CD4-positive, alpha-beta T cell treated with Interleukin-17A for 1 hour (primary cell): Measurements from ENCODE around the gene RCL1.
"Not testable (repeated sequence)": the region's sequence is repeated elsewhere in the genome, so short reads cannot be mapped to it uniquely, and the experiment has no call there.

Source experiments
- DNase-seq: peaks from one replicate; pipeline ENCODE4 v3.0.0-alpha.2; 2020

RCL1 gene, protein sequence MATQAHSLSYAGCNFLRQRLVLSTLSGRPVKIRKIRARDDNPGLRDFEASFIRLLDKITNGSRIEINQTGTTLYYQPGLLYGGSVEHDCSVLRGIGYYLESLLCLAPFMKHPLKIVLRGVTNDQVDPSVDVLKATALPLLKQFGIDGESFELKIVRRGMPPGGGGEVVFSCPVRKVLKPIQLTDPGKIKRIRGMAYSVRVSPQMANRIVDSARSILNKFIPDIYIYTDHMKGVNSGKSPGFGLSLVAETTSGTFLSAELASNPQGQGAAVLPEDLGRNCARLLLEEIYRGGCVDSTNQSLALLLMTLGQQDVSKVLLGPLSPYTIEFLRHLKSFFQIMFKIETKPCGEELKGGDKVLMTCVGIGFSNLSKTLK

GRCh38 chr9:4792572-4793458 lies at the start of gene RCL1:
TSS of gene RCL1 (plus strand) at chr9:4792944. CDS start at chr9:4793092, 148 bp downstream.
- DNase-seq: peak; percentile 95

DNA sequence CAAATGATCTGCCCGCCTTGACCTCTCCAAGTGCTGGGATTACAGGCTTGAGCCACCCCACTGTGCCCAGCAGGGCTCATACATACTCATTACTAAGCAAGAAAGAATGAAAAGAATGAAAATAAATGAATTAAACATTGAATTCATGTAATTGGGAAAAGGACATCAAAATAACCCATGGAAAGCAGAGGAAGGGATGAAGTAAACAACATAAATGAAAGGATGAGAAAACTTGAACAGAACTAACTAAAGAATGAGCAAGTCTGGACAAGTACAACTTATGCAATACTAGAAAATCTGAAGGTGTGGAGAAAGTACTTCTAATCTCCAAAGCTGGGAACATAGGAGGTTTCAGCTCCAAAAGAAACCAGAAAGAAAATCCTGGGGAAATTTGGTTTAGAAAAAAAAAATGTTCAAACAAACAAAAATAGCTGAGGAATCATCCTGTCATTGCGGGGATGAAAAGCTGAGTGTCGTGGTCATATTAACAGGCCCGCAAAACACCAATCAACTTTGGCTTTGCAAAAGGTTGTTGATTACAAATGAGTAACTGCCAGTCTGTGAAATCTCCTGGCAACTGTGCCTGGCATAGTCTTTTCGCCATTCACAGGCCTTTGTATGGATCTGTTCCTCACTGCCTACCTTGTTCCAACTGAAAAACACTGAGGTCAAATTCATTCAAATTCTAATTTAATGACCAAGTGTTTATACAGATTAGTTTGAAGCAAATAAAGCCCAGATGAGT lies 49.4 kb upstream of the RCL1 start:
- DNase-seq: no peak

DNA sequence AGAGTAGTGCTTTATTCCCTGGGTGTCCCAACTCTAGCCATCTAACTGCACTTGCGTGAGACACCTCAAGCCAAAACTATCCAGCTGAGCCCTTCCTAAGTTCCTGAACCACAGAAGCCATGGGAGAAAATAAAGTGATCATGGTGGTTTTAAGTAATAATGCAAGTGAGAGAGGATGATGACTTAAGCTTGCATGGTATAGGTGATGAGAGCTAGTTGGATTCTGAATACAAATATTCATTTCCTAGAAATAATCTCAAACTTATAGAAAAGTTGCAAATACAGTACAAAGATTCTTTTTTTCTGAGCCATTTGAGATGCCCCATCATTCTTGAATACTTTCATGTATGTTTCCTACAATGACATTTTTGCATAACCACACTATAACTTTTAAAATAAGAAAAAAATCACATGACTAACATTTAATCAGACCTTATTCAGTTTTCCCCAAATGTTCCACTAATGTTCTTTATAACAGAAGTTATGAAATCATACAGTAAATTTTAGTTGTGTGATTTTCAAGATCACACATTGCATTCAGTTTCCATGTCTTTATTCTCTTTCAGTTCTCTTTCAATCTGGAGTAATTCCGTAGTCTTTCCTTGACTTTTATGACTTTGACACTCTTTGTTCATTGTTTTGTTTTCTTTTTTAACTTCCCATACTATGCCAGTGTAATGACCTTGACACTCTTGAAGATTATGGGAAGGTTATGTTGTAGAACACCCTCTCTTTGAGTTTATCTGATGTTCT lies 46.3 kb upstream of the RCL1 start:
- DNase-seq: no peak

DNA sequence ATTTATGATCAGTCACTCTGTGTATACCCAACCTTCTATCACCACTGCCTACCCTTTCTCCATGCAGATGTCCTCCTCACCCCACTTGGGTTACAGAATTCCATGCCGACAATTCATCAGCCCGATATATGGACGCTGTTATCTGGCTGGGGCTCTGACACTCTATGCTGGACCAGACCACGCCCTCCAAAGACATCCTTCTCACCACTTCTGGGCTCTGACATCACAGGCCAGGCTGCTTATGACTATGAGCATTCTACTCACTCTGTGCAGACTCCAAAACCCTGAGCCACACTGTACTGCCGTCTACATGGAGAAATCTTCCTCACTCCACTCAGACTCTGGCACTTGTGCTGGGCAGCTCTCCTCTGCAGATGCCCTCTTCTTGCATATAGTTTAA lies 44.1 kb upstream of the RCL1 start:
- DNase-seq: no peak

GRCh38 chr9:4750023-4750673 lies 42.6 kb upstream of the RCL1 start:
- DNase-seq: peak; percentile 60

DNA sequence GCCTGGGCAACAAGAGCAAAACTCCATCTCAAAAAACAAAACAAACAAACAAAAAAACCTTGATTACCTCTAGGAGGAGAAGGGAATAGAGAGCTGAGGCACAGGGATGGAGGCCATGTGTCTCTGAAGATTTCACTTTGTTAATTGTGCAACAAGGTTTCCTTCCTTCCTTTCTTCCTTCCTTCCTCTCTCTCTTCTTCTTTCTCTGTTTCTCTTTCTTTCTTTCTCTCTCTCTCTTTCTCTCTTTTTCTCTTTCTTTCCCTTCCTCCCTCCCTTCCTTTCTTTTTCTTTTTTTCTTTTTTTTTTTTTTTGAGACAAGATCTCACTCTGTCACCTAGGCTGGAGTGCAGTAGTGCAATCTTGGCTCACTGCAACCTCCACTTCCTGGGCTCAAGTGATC lies 38.2 kb upstream of the RCL1 start:
- DNase-seq: not testable (repeated sequence)

- no peak for DNase-seq
These were observed 37.6 kb upstream of the RCL1 start for GRCh38 chr9:4755026-4755609.

DNA sequence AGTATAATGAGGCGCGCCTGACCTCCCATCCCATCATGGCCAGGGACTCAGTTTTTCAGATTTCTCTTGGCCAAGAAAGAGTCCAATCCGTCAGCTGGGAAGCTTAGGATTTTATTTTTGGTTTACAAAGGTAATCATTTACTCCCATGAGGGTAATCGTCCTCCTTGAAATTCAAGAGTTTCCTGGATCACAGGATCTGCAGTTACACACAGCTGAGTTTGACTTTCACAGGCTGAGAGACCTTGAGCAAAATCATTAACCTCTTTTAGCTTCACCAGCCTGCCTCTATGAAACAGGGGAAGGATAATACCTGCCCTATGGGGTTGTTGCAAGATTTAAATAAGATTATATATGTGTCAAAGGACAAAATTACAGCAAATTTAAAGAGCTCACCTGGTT lies 36.3 kb upstream of the RCL1 start:
- no peak for DNase-seq

GRCh38 chr9:4760122-4760521 lies 32.6 kb upstream of the RCL1 start:
- no peak for DNase-seq

- peak; percentile 86 for DNase-seq
These were observed 30.4 kb upstream of the RCL1 start for GRCh38 chr9:4762108-4762885.

DNA sequence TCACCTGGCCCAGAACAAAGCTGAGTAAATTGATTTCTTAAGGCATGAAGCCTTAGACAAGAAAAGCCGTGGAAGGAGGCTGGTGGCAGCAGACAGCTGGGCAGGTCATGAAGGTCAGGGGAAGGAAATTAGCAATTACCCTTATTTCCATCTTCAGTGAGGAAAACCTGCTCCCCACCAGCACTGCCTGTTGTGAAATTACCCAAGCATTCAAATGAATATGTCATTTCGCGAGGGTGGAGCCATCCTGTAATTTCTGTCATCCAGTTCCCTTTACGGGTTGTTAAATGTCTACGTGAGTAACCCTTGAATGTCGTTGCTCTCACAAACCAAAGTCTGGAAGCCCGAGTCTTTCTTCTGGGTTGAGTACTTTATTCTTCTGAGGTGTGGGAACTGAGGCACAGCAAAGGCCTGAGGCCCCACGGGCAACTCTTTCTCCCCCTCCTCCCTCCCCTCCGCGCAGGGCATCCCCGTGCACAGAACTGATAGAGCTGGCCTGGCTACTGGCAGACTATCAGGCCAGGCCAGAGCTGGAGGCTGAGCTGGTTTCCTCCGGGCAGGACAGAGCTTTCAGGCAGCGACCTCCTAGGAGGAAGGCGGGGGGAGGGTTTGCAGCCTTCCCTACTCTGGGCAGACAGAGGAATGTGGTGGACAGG lies 29.7 kb upstream of the RCL1 start:
- DNase-seq: no peak

DNA sequence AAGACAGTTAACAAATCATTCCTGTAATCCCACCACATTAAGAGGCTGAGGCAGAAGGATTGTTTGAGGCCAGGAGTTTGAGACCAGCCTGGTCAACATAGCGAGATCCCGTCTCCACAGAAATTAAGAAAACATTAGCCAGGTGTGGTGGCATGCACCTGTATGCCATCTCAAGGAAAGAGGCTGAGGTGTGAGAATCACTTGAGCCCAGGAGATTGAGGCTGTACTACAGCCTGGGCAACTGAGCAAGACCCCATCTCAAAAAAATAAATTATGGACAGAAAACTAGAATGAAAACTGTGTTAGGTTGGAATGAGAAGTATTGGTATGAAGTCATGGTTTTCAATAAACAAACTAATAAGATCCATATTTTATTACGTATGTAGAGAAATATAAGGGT lies 28.7 kb upstream of the RCL1 start:
- no peak for DNase-seq

GRCh38 chr9:4768681-4769080 lies 24.1 kb upstream of the RCL1 start:
- no peak for DNase-seq

- DNase-seq: no peak
These were observed 23.2 kb upstream of the RCL1 start for GRCh38 chr9:4769321-4770080.

DNA sequence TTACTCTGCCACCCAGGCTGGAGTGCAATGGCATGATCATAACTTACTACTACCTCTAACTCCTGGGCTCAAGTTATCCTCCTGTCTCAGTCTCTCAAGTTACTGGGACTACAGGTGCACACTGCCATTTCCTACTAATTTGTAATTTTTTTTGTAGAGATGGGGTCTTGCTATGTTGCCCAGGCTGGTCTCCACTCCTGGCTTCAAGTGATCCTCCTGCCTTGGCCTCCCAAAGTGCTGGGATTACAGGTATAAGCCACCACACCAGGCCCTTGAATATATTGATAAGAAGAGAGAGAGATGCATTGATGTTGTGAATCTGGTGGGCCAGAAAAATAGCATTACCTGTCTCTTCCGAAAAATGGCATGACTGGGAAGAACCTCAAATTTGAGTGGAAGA lies 21.0 kb upstream of the RCL1 start:
- DNase-seq: no peak

- no peak for DNase-seq
These were observed 18.5 kb upstream of the RCL1 start for GRCh38 chr9:4774209-4774608.

DNA sequence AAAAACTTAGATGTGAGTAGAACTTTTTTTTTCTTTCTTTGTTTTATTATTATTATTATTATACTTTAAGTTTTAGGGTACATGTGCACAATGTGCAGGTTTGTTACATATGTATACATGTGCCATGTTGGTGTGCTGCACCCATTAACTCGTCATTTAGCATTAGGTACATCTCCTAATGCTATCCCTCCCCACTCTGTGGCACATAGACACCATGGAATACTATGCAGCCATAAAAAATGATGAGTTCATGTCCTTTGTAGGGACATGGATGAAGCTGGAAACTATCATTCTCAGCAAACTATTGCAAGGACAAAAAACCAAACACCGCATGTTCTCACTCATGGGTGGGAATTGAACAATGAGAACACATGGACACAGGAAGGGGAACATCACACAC lies 17.8 kb upstream of the RCL1 start:
- not testable (repeated sequence) for DNase-seq

- no peak for DNase-seq
These were observed 12.1 kb upstream of the RCL1 start for GRCh38 chr9:4780651-4781050.

DNA sequence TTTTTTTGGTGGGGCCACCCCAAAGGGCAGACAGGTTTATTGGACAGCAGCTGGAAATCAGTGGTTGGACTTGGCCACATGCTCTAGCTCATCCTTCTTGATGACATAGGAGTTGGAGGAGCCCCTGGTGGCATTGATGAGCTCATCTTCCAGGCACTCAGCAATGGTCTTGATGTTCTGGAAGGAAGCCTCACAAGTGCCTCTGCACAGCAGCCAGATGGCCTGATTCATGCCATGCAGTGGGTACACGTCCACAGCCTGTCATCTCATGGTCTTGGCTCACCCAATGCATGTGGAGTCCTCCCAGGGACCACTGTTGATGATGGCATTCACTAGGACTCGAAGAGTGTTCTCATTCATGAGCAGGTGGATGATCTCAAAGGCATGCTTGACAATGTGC lies 11.3 kb upstream of the RCL1 start:
- DNase-seq: no peak

DNA sequence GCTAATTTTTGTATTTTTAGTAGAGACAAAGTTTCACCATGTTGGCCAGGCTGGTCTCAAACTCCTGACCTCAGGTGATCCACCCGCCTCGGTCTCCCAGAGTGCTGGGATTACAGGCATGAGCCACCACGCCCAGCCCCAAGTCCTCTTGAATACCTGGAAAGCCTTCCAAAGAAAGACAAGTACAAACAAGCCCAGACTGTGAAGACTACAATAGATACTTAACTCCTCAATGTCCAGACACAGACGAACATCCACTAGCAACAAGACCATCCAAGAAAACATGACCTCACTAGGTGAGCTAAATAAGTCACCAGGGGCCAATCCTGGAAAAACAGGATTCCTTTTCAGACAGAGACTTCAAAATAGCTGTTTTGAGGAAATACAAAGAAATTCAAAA lies 9.6 kb upstream of the RCL1 start:
- DNase-seq: not testable (repeated sequence)
